ENCODE measurements around the gene SLC39A8.

SLC39A8 gene

DNA sequence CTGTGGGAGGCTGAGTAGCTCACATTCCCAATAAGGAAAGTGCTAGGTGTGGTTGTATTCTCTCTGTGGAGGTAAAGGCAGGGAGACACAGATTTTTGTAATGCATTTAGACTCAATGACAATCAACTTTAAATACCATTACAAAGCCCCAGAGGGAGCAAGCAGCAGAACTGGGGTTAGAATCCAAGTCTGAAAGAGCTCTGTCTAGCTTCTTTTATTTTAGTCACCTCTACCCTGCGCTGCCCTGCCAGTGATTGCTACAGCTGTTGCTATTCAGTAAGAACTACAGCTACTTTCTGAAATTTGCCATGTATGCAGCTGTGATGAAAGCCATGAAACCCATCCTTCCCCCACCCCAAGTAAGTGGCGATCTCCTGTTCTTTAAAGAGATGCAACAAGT, 22.5 kb downstream of the SLC39A8 start:
- Histone ChIP-seq H3K27ac (ENCODE audit: low read depth, low read length) (no peak overlapping the region), H3K18ac (ENCODE audit: low read length) (no peak overlapping the region), H3K23ac (ENCODE audit: low read length) (no peak overlapping the region), H2AK5ac (ENCODE audit: low read length) (no peak overlapping the region), H2BK15ac (replicated peaks; ENCODE audit: low read depth) (no peak overlapping the region), H3K27me3 (ENCODE audit: insufficient read depth, low read length, poor library complexity) (no peaks in the 10 kb centered on the region), H4K5ac (ENCODE audit: low read length) (no peak overlapping the region), H3K4ac (ENCODE audit: low read depth, low read length) (no peak overlapping the region), H4K8ac (ENCODE audit: low read depth, low read length) (no peak overlapping the region), H2BK120ac (ENCODE audit: low read depth, low read length) (no peak overlapping the region), H3K56ac (ENCODE audit: low read length) (no peak overlapping the region), H2BK5ac (ENCODE audit: low read length) (no peak overlapping the region), H3K4me1 (ENCODE audit: control insufficient read depth, low read depth, low read length) (peaks cover 8% of the 10 kb centered on the region), H3K9ac (ENCODE audit: low read length) (no peak overlapping the region), H3K79me2 (ENCODE audit: control insufficient read depth, insufficient read depth, low read length) (peaks cover 14% of the 10 kb centered on the region), H3K4me2 (ENCODE audit: low read length) (no peak overlapping the region), H3K4me3 (ENCODE audit: low read length) (no peak overlapping the region), H3K36me3 (ENCODE audit: control insufficient read depth, insufficient read depth, low read length) (no peaks in the 10 kb centered on the region), H3K79me1 (ENCODE audit: low read length) (peaks cover 10% of the 10 kb centered on the region)
- WGBS (ENCODE audit: extremely low coverage, insufficient coverage, low lambda C conversion rate) = no CpG with 5 or more reads among the region's 2 CpGs
- DNase-seq = peak; percentile 30

DNA sequence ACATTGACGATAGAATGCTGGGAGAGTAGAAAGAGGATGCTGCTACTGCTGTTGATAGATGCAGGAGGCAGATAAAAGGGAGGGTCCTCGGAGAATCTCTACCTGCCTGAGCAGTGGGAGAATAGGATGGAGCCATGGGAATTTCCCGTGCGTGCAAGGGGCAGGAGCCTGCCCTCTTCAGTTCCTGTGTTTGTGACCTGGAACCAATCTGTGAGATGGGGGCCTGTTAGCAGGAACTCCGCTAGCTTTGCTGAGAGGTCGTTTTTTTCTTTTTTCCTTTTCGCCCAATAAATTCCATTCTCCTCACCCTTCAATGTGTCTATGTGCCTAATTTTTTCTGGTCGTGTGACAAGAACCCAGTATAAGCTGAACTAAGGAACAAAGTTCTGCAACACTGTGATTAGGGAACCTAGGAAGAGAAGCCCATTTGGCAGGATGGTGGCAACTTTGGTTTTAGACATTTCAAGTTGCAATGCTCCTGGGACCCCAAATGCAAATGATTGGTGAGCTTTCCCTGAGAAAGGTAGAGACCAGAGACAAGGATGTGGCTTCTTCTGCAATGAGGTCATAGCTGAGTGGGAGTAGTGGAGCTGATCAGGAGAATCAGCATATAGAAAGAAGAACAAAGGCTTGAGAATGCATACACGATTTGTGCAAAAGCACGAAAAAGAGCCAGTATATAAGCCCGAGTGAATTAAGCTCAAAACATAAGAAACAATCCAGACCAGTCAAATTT, 23.9 kb downstream of the SLC39A8 start:
- no peak overlapping the region for H3K23ac ChIP-seq (ENCODE audit: low read length)
- no peaks in the 10 kb centered on the region for H3K27me3 ChIP-seq (ENCODE audit: insufficient read depth, low read length, poor library complexity)
- peak overlapping the region; percentile 10 for H3K56ac ChIP-seq (ENCODE audit: low read length)
- WGBS (ENCODE audit: extremely low coverage, insufficient coverage, low lambda C conversion rate) = no CpG with 5 or more reads among the region's 11 CpGs
- peaks cover 9% of the 10 kb centered on the region for H3K79me2 ChIP-seq (ENCODE audit: control insufficient read depth, insufficient read depth, low read length)
- peak; percentile 90 for DNase-seq
- H2AK5ac ChIP-seq (ENCODE audit: low read length) = no peak overlapping the region
- no peaks in the 10 kb centered on the region for H3K36me3 ChIP-seq (ENCODE audit: control insufficient read depth, insufficient read depth, low read length)
- no peak overlapping the region for H3K9ac ChIP-seq (ENCODE audit: low read length)
- H2BK5ac ChIP-seq (ENCODE audit: low read length) = no peak overlapping the region
- no peak overlapping the region for H3K4me2 ChIP-seq (ENCODE audit: low read length)
- H3K4me1 ChIP-seq (ENCODE audit: control insufficient read depth, low read depth, low read length) = peaks cover 8% of the 10 kb centered on the region
- H2BK15ac ChIP-seq (replicated peaks; ENCODE audit: low read depth) = no peak overlapping the region
- no peak overlapping the region for H2BK120ac ChIP-seq (ENCODE audit: low read depth, low read length)
- peaks cover 10% of the 10 kb centered on the region for H3K79me1 ChIP-seq (ENCODE audit: low read length)
- H3K4ac ChIP-seq (ENCODE audit: low read depth, low read length) = no peak overlapping the region
- no peak overlapping the region for H3K4me3 ChIP-seq (ENCODE audit: low read length)
- no peak overlapping the region for H3K27ac ChIP-seq (ENCODE audit: low read depth, low read length)
- H4K8ac ChIP-seq (ENCODE audit: low read depth, low read length) = no peak overlapping the region
- H4K5ac ChIP-seq (ENCODE audit: low read length) = no peak overlapping the region
- H3K18ac ChIP-seq (ENCODE audit: low read length) = peak overlapping the region; percentile 24

DNA sequence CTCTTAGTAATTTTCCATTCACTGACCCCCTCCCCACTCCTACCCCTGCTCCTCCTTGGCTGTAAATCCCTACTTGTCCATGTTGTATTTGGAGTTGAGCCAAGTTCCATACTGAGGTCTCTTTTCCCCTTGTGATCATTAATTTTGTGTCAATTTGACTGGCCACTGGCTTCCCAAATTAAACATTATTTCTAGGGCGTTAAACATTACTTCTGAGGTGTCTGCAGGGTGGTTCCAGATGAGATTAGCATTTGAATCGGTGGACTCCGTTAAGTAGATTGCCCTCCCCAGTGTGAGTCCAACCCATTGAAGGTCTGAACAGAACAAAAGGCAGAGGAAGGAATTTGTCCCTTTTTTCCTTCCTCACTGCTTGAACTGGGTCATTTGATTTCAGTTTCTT, 25.7 kb downstream of the SLC39A8 start:
- no peaks in the 10 kb centered on the region for H3K27me3 ChIP-seq (ENCODE audit: insufficient read depth, low read length, poor library complexity)
- H3K79me2 ChIP-seq (ENCODE audit: control insufficient read depth, insufficient read depth, low read length) = peaks cover 4% of the 10 kb centered on the region
- H3K23ac ChIP-seq (ENCODE audit: low read length) = no peak overlapping the region
- H2AK5ac ChIP-seq (ENCODE audit: low read length) = no peak overlapping the region
- no peak overlapping the region for H3K56ac ChIP-seq (ENCODE audit: low read length)
- no peak overlapping the region for H3K4me2 ChIP-seq (ENCODE audit: low read length)
- no peak overlapping the region for H2BK120ac ChIP-seq (ENCODE audit: low read depth, low read length)
- H3K18ac ChIP-seq (ENCODE audit: low read length) = no peak overlapping the region
- peaks cover 7% of the 10 kb centered on the region for H3K79me1 ChIP-seq (ENCODE audit: low read length)
- H3K4me1 ChIP-seq (ENCODE audit: control insufficient read depth, low read depth, low read length) = peaks cover 8% of the 10 kb centered on the region
- no peak overlapping the region for H4K5ac ChIP-seq (ENCODE audit: low read length)
- no peaks in the 10 kb centered on the region for H3K36me3 ChIP-seq (ENCODE audit: control insufficient read depth, insufficient read depth, low read length)
- DNase-seq = peak; percentile 41
- no peak overlapping the region for H2BK5ac ChIP-seq (ENCODE audit: low read length)
- no peak overlapping the region for H3K27ac ChIP-seq (ENCODE audit: low read depth, low read length)
- H3K4me3 ChIP-seq (ENCODE audit: low read length) = no peak overlapping the region
- no peak overlapping the region for H3K9ac ChIP-seq (ENCODE audit: low read length)
- no CpG with 5 or more reads among the region's 3 CpGs for WGBS (ENCODE audit: extremely low coverage, insufficient coverage, low lambda C conversion rate)
- no peak overlapping the region for H2BK15ac ChIP-seq (replicated peaks; ENCODE audit: low read depth)
- no peak overlapping the region for H4K8ac ChIP-seq (ENCODE audit: low read depth, low read length)
- no peak overlapping the region for H3K4ac ChIP-seq (ENCODE audit: low read depth, low read length)

DNA sequence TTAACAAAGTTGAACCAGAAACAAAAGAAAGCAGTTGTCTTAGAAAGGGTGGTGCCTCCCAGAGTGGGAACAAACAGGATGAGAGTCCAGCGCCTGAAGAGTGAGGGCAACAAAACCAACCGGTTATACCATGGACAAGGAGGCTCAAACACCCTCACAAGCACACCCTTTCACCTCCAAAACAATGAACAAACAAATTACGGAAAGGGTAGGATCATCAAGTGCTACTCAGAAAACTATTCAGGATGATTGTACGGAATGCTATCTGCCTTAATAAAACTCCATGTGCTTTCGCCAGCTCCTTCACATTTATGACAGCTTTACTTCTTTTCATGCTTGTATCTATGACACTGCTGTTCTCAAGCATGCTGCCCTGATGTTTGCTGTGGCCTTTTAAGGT, 26.8 kb downstream of the SLC39A8 start:
- H3K23ac ChIP-seq (ENCODE audit: low read length) = no peak overlapping the region
- H3K56ac ChIP-seq (ENCODE audit: low read length) = no peak overlapping the region
- no peak overlapping the region for H3K27ac ChIP-seq (ENCODE audit: low read depth, low read length)
- WGBS (ENCODE audit: extremely low coverage, insufficient coverage, low lambda C conversion rate) = no CpG with 5 or more reads among the region's 5 CpGs
- H2AK5ac ChIP-seq (ENCODE audit: low read length) = no peak overlapping the region
- H4K5ac ChIP-seq (ENCODE audit: low read length) = no peak overlapping the region
- no peak overlapping the region for H3K4me3 ChIP-seq (ENCODE audit: low read length)
- H3K4me1 ChIP-seq (ENCODE audit: control insufficient read depth, low read depth, low read length) = peaks cover 8% of the 10 kb centered on the region
- no peaks in the 10 kb centered on the region for H3K27me3 ChIP-seq (ENCODE audit: insufficient read depth, low read length, poor library complexity)
- no peak overlapping the region for H3K9ac ChIP-seq (ENCODE audit: low read length)
- H3K79me2 ChIP-seq (ENCODE audit: control insufficient read depth, insufficient read depth, low read length) = peaks cover 4% of the 10 kb centered on the region
- H3K18ac ChIP-seq (ENCODE audit: low read length) = no peak overlapping the region
- H3K4ac ChIP-seq (ENCODE audit: low read depth, low read length) = no peak overlapping the region
- DNase-seq = no peak
- H3K4me2 ChIP-seq (ENCODE audit: low read length) = no peak overlapping the region
- H3K36me3 ChIP-seq (ENCODE audit: control insufficient read depth, insufficient read depth, low read length) = no peaks in the 10 kb centered on the region
- no peak overlapping the region for H4K8ac ChIP-seq (ENCODE audit: low read depth, low read length)
- H2BK15ac ChIP-seq (replicated peaks; ENCODE audit: low read depth) = no peak overlapping the region
- peaks cover 7% of the 10 kb centered on the region for H3K79me1 ChIP-seq (ENCODE audit: low read length)
- no peak overlapping the region for H2BK120ac ChIP-seq (ENCODE audit: low read depth, low read length)
- no peak overlapping the region for H2BK5ac ChIP-seq (ENCODE audit: low read length)

DNA sequence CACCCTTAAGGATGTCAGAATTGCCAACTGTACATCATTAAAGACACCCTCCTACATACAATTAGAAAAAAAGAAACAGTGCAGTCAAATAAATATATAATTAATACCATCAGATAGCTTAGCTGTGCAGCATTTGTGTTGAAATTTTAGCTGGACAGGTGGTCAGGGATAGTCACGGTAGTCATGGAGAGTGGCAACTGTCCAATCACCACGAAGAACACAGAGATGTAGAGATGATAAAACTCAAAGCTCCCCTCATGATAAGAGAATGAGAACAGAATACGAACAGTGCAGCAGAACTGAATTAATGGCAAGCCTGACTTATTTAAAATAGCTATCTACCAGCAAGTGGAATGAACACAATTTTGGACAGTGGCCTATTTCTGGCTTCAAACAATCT, 27.2 kb downstream of the SLC39A8 start:
- H3K18ac ChIP-seq (ENCODE audit: low read length) = no peak overlapping the region
- no peak overlapping the region for H4K8ac ChIP-seq (ENCODE audit: low read depth, low read length)
- H2BK5ac ChIP-seq (ENCODE audit: low read length) = no peak overlapping the region
- H3K27me3 ChIP-seq (ENCODE audit: insufficient read depth, low read length, poor library complexity) = no peaks in the 10 kb centered on the region
- peaks cover 8% of the 10 kb centered on the region for H3K4me1 ChIP-seq (ENCODE audit: control insufficient read depth, low read depth, low read length)
- H2BK120ac ChIP-seq (ENCODE audit: low read depth, low read length) = no peak overlapping the region
- H3K4ac ChIP-seq (ENCODE audit: low read depth, low read length) = no peak overlapping the region
- no CpG with 5 or more reads among the region's 3 CpGs for WGBS (ENCODE audit: extremely low coverage, insufficient coverage, low lambda C conversion rate)
- no peak overlapping the region for H3K4me2 ChIP-seq (ENCODE audit: low read length)
- no peak overlapping the region for H3K56ac ChIP-seq (ENCODE audit: low read length)
- H3K23ac ChIP-seq (ENCODE audit: low read length) = no peak overlapping the region
- no peak overlapping the region for H4K5ac ChIP-seq (ENCODE audit: low read length)
- no peak for DNase-seq
- H3K79me1 ChIP-seq (ENCODE audit: low read length) = peaks cover 7% of the 10 kb centered on the region
- no peaks in the 10 kb centered on the region for H3K36me3 ChIP-seq (ENCODE audit: control insufficient read depth, insufficient read depth, low read length)
- no peak overlapping the region for H2AK5ac ChIP-seq (ENCODE audit: low read length)
- peaks cover 4% of the 10 kb centered on the region for H3K79me2 ChIP-seq (ENCODE audit: control insufficient read depth, insufficient read depth, low read length)
- H3K27ac ChIP-seq (ENCODE audit: low read depth, low read length) = no peak overlapping the region
- H3K9ac ChIP-seq (ENCODE audit: low read length) = no peak overlapping the region
- H2BK15ac ChIP-seq (replicated peaks; ENCODE audit: low read depth) = no peak overlapping the region
- no peak overlapping the region for H3K4me3 ChIP-seq (ENCODE audit: low read length)

DNA sequence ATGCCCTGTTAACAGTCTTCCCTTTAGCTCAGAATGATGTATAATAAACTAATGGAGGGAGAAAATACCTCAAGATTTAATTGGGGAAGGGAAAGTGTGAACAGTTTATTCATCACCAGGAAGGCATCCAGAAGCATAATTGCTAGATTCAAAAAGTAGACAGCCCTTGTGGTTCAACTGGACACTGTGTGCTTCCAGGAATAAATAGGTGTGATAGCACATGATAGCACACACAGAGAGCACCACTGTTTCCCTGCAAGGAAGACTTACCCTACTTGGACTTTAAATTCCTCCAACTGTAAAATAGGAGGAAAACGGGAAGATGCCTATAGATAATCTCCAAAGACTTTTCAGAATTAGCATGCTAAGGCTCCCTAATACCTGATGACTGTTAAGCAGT, 27.8 kb downstream of the SLC39A8 start:
- Histone ChIP-seq H3K36me3 (ENCODE audit: control insufficient read depth, insufficient read depth, low read length) (no peaks in the 10 kb centered on the region), H3K27ac (ENCODE audit: low read depth, low read length) (no peak overlapping the region), H2BK5ac (ENCODE audit: low read length) (no peak overlapping the region), H3K18ac (ENCODE audit: low read length) (no peak overlapping the region), H2AK5ac (ENCODE audit: low read length) (no peak overlapping the region), H3K4me3 (ENCODE audit: low read length) (no peak overlapping the region), H3K4me2 (ENCODE audit: low read length) (no peak overlapping the region), H2BK15ac (replicated peaks; ENCODE audit: low read depth) (no peak overlapping the region), H2BK120ac (ENCODE audit: low read depth, low read length) (no peak overlapping the region), H3K79me1 (ENCODE audit: low read length) (peaks cover 7% of the 10 kb centered on the region), H3K56ac (ENCODE audit: low read length) (no peak overlapping the region), H3K27me3 (ENCODE audit: insufficient read depth, low read length, poor library complexity) (no peaks in the 10 kb centered on the region), H3K9ac (ENCODE audit: low read length) (no peak overlapping the region), H3K23ac (ENCODE audit: low read length) (no peak overlapping the region), H3K4me1 (ENCODE audit: control insufficient read depth, low read depth, low read length) (peaks cover 8% of the 10 kb centered on the region), H3K79me2 (ENCODE audit: control insufficient read depth, insufficient read depth, low read length) (peaks cover 4% of the 10 kb centered on the region), H3K4ac (ENCODE audit: low read depth, low read length) (no peak overlapping the region), H4K5ac (ENCODE audit: low read length) (no peak overlapping the region), H4K8ac (ENCODE audit: low read depth, low read length) (no peak overlapping the region)
- no peak for DNase-seq
- WGBS (ENCODE audit: extremely low coverage, insufficient coverage, low lambda C conversion rate) = no CpG with 5 or more reads among the region's 1 CpG

Data from mesendoderm (in vitro differentiated cells).